ENCODE results near the gene DENND2C.

Gene DENND2C

DNA sequence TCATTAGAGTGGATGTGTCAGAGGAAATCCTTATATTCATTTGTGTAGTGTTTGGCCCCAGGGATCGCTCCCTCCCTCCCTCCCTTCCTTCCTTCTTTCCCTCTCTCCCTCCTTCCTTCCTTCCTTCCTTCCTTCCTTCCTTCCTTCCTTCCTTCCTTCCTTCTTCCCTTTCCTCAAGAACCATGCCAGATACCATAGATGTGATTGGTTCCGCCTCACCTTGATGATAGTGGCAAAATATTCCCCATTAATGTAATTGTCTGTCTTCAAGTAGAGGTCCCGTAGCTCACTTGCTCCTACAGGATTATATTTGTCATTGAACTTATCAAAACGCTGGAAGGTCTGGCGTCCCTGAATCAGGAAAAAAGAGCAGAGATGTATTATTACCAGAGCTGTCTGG is 7.8 kb upstream of the DENND2C start:
- DNase-seq = no peak

GRCh38 chr1:114676115-114676514 is 6.3 kb upstream of the DENND2C start:
- no peak for DNase-seq

DNA sequence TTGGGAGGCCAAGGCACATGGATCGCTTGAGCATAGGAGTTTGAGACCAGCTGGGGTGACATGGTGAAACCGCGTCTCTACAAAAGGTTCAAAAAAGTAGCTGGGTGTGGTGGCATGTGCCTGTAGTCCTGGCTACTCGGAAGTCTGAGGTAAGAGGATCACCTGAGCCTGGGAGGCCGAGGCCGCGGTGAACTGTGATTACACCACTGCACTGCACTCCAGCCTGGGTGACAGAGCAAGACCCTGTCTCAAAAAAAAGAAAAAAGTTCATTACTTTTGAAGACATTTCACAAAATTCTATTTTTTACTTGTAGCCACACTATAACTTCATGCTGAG is 2.1 kb upstream of the DENND2C start:
- no peak for DNase-seq

GRCh38 chr1:114671011-114671938 is 1.4 kb upstream of the DENND2C start:
- peak; percentile 32 for DNase-seq

- DNase-seq = peak; percentile 78
These were observed 498 bp upstream of the DENND2C start for GRCh38 chr1:114670083-114671010.

DNA sequence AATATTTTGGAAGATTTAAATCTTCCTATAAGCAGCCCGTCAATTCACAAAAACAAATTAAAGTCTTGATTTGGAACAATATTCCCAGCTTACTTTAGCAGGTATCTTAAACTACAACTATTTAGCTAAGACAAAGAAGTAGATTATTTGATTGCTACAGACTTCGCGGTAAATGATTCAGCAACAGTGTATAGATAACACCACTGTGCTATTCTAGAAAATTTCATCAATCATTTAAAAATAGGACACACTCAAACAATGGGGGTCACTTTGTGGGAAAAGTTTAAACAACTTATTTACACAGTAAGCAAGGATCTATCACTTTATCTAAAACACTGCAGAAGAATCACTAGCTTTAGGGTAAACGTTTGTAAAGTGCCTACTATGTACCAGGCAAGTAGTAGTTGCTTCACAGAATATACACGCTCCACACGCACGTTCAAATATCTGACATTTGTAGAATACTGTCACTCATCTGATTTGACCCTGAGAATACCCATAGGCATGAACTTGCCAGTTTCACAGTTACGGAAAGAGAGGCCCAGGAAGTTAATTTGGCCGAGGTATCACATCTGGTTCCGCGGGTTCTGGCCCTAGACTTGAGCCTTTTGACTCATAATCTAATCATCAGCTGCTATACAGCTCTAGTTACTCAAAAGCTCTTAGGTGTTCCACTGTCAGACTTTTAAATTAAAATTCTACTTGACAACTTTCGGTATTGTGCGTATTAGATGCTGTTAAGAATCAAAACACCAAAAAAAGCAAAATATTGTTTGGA is 876 bp downstream of the DENND2C start:
- no peak for DNase-seq

DNA sequence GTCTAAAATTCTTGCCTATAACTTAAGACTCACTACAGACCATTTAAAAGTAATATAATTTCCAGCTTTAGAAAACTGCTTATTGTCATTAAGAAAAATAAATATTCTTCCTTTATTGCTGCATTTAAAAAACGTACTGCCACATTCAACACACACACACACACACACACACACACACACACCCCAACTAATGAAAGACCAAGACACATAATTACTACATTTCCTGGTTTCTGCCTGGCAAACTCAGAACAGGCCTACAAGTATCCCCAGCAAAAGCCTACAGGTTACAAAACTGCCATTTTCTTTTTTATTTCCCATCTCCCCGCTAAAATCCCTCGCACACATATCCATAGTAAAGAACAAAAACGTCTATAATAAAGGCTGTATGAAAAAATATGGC is 1.5 kb downstream of the DENND2C start:
- no peak for DNase-seq

- no peak for DNase-seq
These were observed 2.9 kb downstream of the DENND2C start for GRCh38 chr1:114666954-114667353.

DNA sequence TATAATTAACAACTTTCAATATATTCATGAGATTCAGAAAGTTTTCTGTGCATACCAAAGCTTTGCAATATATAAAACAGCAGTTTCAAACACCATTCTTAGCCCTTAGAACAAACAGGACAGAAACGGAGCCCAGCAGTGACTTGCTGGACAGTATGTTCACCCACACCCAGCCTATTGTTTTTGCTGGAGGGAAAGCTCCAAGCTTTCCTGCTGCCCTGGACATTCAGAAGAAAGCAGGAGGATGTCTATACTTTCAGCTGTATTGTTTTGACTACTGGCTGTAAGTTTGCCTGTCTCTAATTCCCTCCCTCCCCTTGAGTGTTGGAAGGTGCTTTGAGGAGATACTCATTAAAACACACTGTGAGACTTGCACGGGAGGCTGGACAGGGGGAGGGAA is 9.6 kb downstream of the DENND2C start:
- no peak for DNase-seq

GRCh38 chr1:114651893-114652292 is 18.0 kb downstream of the DENND2C start:
- DNase-seq = no peak

DNA sequence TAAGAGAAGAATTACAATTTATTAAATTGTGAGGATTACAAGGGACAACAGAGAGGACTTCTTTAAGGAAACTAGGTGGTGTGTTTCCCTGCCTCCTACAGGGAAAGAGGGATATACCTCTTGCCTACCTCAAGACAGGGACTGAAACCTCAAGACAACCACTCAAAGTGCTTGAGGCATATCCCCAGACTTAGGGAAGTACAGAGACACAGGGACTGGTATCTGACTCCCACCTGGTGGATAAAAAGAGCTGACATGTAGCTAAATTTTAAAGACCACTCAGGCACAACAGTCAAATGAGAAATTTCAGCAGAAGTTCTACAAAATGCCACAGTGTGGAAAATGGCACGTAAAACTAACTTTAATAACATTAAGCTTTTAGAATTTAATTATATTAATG is 21.3 kb downstream of the DENND2C start:
- DNase-seq = no peak

DNA sequence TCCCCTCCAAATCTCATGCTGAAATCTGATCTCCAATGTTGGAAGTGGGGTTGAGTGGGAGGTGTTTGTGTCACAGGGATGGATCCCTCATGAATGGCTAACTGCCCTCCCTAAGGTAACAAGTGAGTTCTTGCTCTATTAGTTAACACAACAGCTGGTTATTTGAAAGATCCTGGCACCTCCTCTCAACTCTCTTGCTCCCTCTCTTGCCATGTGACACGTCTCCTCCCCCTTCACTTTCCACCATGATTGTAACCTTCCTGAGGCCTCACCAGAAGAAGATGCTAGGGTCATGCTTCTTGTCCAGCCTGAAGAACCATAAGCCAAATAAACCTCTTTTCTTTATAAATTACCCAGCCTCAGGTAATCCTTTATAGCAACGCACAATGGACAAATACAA is 28.5 kb downstream of the DENND2C start:
- DNase-seq = no peak

- no peak for DNase-seq
These were observed 30.9 kb downstream of the DENND2C start for GRCh38 chr1:114638910-114639309.

GRCh38 chr1:114632427-114632826 is 37.4 kb downstream of the DENND2C start:
- DNase-seq = no peak

DNA sequence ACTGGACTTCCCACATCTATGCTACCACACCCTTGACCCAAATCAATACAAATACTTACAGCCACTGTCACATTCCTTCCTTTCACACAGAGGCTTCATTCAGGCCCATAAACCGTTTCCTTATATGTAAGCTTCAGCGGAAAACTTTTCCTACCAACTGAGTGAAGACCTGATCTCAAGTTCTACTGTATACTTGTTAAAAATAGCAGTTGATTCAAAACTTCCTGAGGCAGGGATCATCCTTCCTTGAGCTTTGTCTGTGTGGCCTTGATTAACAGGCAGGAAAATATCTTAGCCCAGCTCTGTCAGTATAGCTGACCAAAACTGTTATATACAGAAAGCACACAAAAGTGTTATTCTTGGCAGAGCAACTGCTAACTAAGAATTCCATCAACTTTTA is 42.7 kb downstream of the DENND2C start:
- DNase-seq = no peak

DNA sequence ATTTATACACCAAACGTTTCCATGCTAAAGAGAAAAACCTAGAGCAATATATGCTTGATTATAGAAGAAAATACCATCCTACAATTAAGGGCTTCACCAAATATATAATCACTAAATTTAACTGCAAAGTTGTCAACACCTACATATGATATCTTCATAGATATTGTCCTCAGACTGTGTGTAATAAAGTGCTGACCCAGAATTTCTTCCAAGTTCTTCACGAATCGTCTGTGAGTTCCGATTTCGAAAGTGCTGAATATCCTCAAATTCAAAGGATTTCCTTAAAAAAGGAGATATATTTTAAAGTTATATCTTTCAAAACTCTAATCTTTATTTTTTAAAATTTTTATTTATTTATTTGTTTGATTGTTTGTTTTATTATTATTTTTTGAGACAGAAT is 46.5 kb downstream of the DENND2C start:
- DNase-seq = no peak

DNA sequence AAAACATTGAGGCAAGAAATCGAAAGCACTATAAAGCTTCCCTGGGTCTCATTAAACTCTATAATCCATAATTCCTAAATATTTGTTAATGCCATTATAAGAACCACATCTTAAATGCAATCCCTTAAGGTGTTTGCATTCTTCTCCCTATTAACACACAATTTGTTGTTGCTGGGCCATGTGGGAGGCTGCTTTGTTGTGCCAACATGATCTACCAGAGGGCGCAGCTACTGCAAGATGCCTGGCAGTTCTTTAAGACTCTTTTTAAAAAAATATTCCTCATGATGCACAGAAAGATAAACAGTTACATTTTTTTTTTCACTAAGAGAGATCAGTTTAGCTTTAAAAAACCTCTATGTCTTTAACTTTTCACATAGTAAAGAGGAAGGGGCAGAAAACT is 49.4 kb downstream of the DENND2C start:
- no peak for DNase-seq

- no peak for DNase-seq
These were observed 51.2 kb downstream of the DENND2C start for GRCh38 chr1:114618606-114619005.

DNA sequence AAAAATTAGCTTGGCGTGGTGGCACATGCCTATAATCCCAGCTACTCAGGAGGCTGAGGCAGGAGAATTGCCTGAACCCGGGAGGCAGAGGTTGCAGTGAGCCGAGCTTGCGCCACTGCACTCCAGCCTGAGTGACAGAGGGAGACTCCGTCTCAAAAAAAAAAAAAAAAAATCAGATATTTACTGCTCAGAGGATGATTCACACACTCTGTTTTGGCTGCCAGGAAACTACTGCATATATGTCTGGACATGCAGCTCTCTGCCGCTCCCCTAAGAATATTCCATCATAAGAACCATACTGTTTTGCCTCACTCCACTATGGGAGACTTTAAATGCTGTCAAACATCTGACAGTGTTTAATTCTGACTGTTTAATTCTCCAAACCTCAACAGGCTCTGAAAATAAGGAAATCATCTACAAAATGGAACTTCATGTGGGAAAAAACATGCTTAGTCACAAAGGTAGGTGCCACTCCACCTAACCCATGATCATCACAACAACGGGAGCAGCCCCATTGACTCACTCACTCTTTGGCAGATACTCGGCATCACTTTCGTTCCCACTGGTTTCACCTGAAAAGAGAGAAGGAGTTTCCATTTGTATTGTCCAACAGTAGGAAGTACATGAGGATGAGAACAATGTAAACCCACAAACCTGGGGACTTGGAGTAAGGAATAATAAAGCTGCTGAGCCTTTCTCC is 59.2 kb downstream of the DENND2C start:
- no peak for DNase-seq

- DNase-seq = no peak
These were observed 60.0 kb downstream of the DENND2C start for GRCh38 chr1:114609826-114610225.

DNA sequence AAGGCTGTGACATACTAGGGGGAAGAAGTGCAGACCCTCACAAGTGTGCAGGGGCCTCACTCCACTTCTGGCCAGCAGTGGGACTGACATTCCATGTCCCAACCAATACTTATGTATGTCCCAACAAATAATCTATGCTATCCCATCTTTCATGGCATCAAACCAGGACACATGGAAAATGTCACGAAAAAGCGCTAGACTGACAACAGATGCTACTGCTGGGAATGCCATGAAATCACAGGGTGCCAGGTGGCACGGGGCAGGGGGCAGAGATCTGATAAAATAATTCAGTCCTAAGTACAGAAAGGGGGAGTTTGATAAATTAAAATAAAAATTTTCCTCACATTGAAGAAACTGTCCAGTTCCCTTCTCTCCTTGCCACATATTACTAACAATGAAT is 60.8 kb downstream of the DENND2C start:
- DNase-seq = no peak

GRCh38 chr1:114607223-114607622 is 62.6 kb downstream of the DENND2C start:
- no peak for DNase-seq

GRCh38 chr1:114597949-114598348 is 71.9 kb downstream of the DENND2C start:
- DNase-seq = no peak
